Measurements from ENCODE around the gene IRAK1. TPM values are rescaled to one million over a fixed set of nuclear protein-coding genes. Genes with fewer than 3 reads are reported as not detected.

Gene IRAK1
- total and polyA plus RNA-seq, 2 donors (not counting 3 experiments of a cell fraction or from before 2014, with no cell fraction given) = 63.6 to 138 TPM

DNA sequence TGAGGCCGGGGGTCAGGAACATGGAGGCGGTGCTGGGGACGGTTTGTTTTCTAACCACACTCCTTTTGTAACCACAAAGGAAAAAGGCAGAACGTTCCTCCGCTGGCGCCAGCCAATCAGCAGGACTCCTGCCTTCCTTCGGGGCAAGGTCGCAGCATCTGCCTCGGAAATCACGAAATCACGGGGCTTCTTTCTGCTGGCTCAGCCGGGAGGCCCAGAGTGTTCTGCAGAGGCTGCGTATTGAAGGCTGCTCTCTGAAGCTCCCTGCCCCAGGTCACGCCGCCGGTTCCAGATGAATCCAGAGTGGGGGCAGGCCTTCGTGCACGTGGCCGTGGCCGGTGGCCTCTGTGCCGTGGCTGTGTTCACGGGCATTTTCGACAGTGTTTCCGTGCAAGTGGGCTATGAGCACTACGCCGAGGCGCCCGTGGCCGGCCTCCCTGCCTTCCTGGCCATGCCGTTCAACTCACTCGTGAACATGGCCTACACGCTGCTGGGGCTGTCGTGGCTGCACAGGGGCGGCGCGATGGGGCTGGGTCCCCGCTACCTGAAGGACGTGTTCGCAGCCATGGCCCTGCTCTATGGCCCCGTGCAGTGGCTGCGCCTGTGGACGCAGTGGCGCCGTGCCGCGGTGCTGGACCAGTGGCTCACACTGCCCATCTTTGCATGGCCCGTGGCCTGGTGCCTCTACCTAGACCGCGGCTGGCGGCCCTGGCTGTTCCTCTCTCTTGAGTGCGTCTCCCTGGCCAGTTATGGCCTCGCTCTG, 37.8 kb downstream of the IRAK1 start:
- no peak overlapping the region for H3K4me2 ChIP-seq (ENCODE audit: insufficient read depth, low read length)
- no TSS peak for BruUV-seq (replicated peaks)
- H3K4me3 ChIP-seq (replicated peaks in 1 of 3; ENCODE audit: insufficient read depth in 1 of 3, low read depth in 1 of 3, low read length in 3 of 3) = no peak overlapping the region
- dilution Hi-C loops (cut with MboI; ENCODE audit: extremely low pct_ligation_motif_present, low sequenced_read_pairs) (no loop called here), intact Hi-C loops (cut with micrococcal nuclease) (no loop called here)
- H3K27ac ChIP-seq (ENCODE audit: insufficient read depth, low read depth, low read length) = no peak overlapping the region
- H3K79me2 ChIP-seq (ENCODE audit: control insufficient read depth, insufficient read depth, low read length) = no peaks in the 10 kb centered on the region
- no peaks in the 10 kb centered on the region for H3K9me1 ChIP-seq (replicated peaks; ENCODE audit: control insufficient read depth, extremely low read depth, insufficient read depth, low read length)
- ChIA-PET POLR2A (no interaction called here), CTCF (no interaction called here)
- DNase-seq (ENCODE audit: low read depth, low spot score) (no peak), FAIRE-seq (no peak)
- H3K9me3 ChIP-seq (replicated peaks; ENCODE audit: control insufficient read depth, insufficient read depth, low read length) = no peaks in the 10 kb centered on the region
- H4K20me1 ChIP-seq (replicated peaks; ENCODE audit: control insufficient read depth, extremely low read depth, insufficient read depth, low read length) = no peaks in the 10 kb centered on the region
- H3K4me1 ChIP-seq (ENCODE audit: control insufficient read depth, extremely low read depth, insufficient read depth, low read length) = peaks cover 10% of the 10 kb centered on the region
- no peaks in the 10 kb centered on the region for H3K36me3 ChIP-seq (ENCODE audit: control insufficient read depth in 2 of 2, extremely low read depth in 1 of 2, insufficient read depth in 2 of 2, low read length in 2 of 2)
- H2AFZ ChIP-seq (ENCODE audit: low read depth, low read length) = no peak overlapping the region
- no peak for TF ChIP-seq JUN (IDR thresholded peaks at IDR 0.05; ENCODE audit: borderline replicate concordance, insufficient read depth, insufficient read length, low read depth)
- no peak for TF ChIP-seq MYC (IDR thresholded peaks at IDR 0.05; ENCODE audit: low read depth, low read length)
- TF ChIP-seq EZH2 (IDR thresholded peaks at IDR 0.05; ENCODE audit: borderline replicate concordance, low read depth, low read length, severe bottlenecking) = no peak
- TF ChIP-seq FOS (IDR thresholded peaks at IDR 0.05; ENCODE audit: borderline replicate concordance, insufficient read depth, low read length) = no peak
- no peak for TF ChIP-seq POLR2A (IDR thresholded peaks at IDR 0.05; ENCODE audit: low read depth, low read length)
- TF ChIP-seq, protein P1, sequence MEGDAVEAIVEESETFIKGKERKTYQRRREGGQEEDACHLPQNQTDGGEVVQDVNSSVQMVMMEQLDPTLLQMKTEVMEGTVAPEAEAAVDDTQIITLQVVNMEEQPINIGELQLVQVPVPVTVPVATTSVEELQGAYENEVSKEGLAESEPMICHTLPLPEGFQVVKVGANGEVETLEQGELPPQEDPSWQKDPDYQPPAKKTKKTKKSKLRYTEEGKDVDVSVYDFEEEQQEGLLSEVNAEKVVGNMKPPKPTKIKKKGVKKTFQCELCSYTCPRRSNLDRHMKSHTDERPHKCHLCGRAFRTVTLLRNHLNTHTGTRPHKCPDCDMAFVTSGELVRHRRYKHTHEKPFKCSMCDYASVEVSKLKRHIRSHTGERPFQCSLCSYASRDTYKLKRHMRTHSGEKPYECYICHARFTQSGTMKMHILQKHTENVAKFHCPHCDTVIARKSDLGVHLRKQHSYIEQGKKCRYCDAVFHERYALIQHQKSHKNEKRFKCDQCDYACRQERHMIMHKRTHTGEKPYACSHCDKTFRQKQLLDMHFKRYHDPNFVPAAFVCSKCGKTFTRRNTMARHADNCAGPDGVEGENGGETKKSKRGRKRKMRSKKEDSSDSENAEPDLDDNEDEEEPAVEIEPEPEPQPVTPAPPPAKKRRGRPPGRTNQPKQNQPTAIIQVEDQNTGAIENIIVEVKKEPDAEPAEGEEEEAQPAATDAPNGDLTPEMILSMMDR (IDR thresholded peaks at IDR 0.05; ENCODE audit: extremely low read depth in 1 of 2, insufficient read depth in 1 of 2, low read depth in 1 of 2, low read length in 2 of 2) = no peak
- TF ChIP-seq, protein P2, sequence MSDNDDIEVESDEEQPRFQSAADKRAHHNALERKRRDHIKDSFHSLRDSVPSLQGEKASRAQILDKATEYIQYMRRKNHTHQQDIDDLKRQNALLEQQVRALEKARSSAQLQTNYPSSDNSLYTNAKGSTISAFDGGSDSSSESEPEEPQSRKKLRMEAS (IDR thresholded peaks at IDR 0.05; ENCODE audit: insufficient read depth, insufficient read length) = no peak
- TF ChIP-seq GATA2 (IDR thresholded peaks at IDR 0.05; ENCODE audit: insufficient read depth, insufficient read length, low read depth, low read length) = no peak
- H3K9ac ChIP-seq (replicated peaks; ENCODE audit: extremely low read depth, insufficient read depth, low read length) = no peak overlapping the region
- no peaks in the 10 kb centered on the region for H3K27me3 ChIP-seq (ENCODE audit: control insufficient read depth in 2 of 2, insufficient read depth in 2 of 2, low read length in 2 of 2)

Data from endothelial cell of umbilical vein (primary cell).